Measurements from ENCODE around the gene DDX41.

GRCh38 chr5:177520916-177521513 lies 4.3 kb upstream of the DDX41 start:
- TF ChIP-seq CTCF (IDR thresholded peaks at IDR 0.05) (no peak), POLR2A (IDR thresholded peaks at IDR 0.05) (no peak), POLR2AphosphoS5 (IDR thresholded peaks at IDR 0.05) (no peak)

Data from sigmoid colon (tissue), 4 donors.